ENCODE results near the gene BRME1. TPM values are rescaled to one million over a fixed set of nuclear protein-coding genes. Genes with fewer than 3 reads are reported as not detected.

BRME1 gene
- total RNA-seq, 2 donors from 2014 or later = 13.2 to 15.7 TPM

GRCh38 chr19:13880059-13881043, 25.6 kb downstream of the BRME1 start:
- DNase-seq = peak; percentile 99
- no peaks in the 10 kb centered on the region for H3K36me3 Mint-ChIP-seq (ENCODE audit: insufficient read depth in 2 of 2)

GRCh38 chr19:13877303-13877702, 28.6 kb downstream of the BRME1 start:
- Mint-ChIP-seq H3K4me3 (no peak overlapping the region), H3K9me3 (no peaks in the 10 kb centered on the region), H3K4me1 (ENCODE audit: low read depth) (peaks cover 34% of the 10 kb centered on the region), H3K36me3 (ENCODE audit: insufficient read depth in 2 of 2) (no peaks in the 10 kb centered on the region), H3K27ac (no peak overlapping the region), H3K27me3 (ENCODE audit: low read depth) (no peaks in the 10 kb centered on the region)
- ATAC-seq (replicated peaks in 1 of 2) (no peak), DNase-seq (no peak)

More at GRCh38 chr19:13880059-13881043, 25.6 kb downstream of the BRME1 start:
- peak overlapping the region; percentile 85 for H3K27ac Mint-ChIP-seq
- peak; percentile 93 to 94 for ATAC-seq (replicated peaks in 1 of 2)
- no peaks in the 10 kb centered on the region for H3K27me3 Mint-ChIP-seq (ENCODE audit: low read depth)
- peak overlapping the region; percentile 75 to 76 for H3K4me3 Mint-ChIP-seq
- no peaks in the 10 kb centered on the region for H3K9me3 Mint-ChIP-seq
- peaks cover 34% of the 10 kb centered on the region for H3K4me1 Mint-ChIP-seq (ENCODE audit: low read depth)

- no peaks in the 10 kb centered on the region for H3K36me3 Mint-ChIP-seq (ENCODE audit: insufficient read depth in 2 of 2)
- H3K27ac Mint-ChIP-seq = no peak within 1 kb of the TSS
- ATAC-seq (replicated peaks in 1 of 2) (no peak), DNase-seq (no peak)
- H3K4me3 Mint-ChIP-seq = no peak within 1 kb of the TSS
- H3K9me3 Mint-ChIP-seq = no peaks in the 10 kb centered on the region
- peaks cover 32% of the 10 kb centered on the region for H3K4me1 Mint-ChIP-seq (ENCODE audit: low read depth)
- H3K27me3 Mint-ChIP-seq (ENCODE audit: low read depth) = no peaks in the 10 kb centered on the region
Measured at GRCh38 chr19:13876834-13877233, 29.1 kb downstream of the BRME1 start, which contains the start of gene NANOS3. Gene NANOS3 (plus strand): TSS chr19:13877134. CDS start chr19:13877249, 115 bp downstream.

- DNase-seq = no peak
Measured at GRCh38 chr19:13875824-13876223, 30.1 kb downstream of the BRME1 start.

GRCh38 chr19:13873834-13874515, 31.9 kb downstream of the BRME1 start:
- Mint-ChIP-seq H3K36me3 (ENCODE audit: insufficient read depth in 2 of 2) (no peaks in the 10 kb centered on the region), H3K27ac (no peak overlapping the region), H3K27me3 (ENCODE audit: low read depth) (no peaks in the 10 kb centered on the region), H3K9me3 (no peaks in the 10 kb centered on the region), H3K4me1 (ENCODE audit: low read depth) (peaks cover 10% of the 10 kb centered on the region), H3K4me3 (peak overlapping the region in 1 of 2 donors; percentile 32)
- DNase-seq = no peak
- no peak for ATAC-seq (replicated peaks in 1 of 2)

More at GRCh38 chr19:13875824-13876223, 30.1 kb downstream of the BRME1 start:
- Mint-ChIP-seq H3K27me3 (ENCODE audit: low read depth) (no peaks in the 10 kb centered on the region), H3K36me3 (ENCODE audit: insufficient read depth in 2 of 2) (no peaks in the 10 kb centered on the region), H3K9me3 (no peaks in the 10 kb centered on the region), H3K4me3 (no peak overlapping the region), H3K4me1 (ENCODE audit: low read depth) (peaks cover 22% of the 10 kb centered on the region), H3K27ac (no peak overlapping the region)
- no peak for ATAC-seq (replicated peaks in 1 of 2)

- peaks cover 18% of the 10 kb centered on the region for H3K4me1 Mint-ChIP-seq (ENCODE audit: low read depth)
- DNase-seq = peak; percentile 45 to 65
- no peaks in the 10 kb centered on the region for H3K27me3 Mint-ChIP-seq (ENCODE audit: low read depth)
- H3K27ac Mint-ChIP-seq = no peak overlapping the region
- ATAC-seq (replicated peaks in 1 of 2) = peak; percentile 82 to 89
- H3K36me3 Mint-ChIP-seq (ENCODE audit: insufficient read depth in 2 of 2) = no peaks in the 10 kb centered on the region
- no peaks in the 10 kb centered on the region for H3K9me3 Mint-ChIP-seq
- peak overlapping the region; percentile 73 to 80 for H3K4me3 Mint-ChIP-seq
Measured at GRCh38 chr19:13872695-13873389, 33.1 kb downstream of the BRME1 start.

GRCh38 chr19:13872339-13872694, 33.6 kb downstream of the BRME1 start:
- H3K9me3 Mint-ChIP-seq = no peaks in the 10 kb centered on the region
- no peak overlapping the region for H3K27ac Mint-ChIP-seq
- peaks cover 0 to 2% of the 10 kb centered on the region in 2 donors for H3K36me3 Mint-ChIP-seq (ENCODE audit: insufficient read depth in 2 of 2)
- no peaks in the 10 kb centered on the region for H3K27me3 Mint-ChIP-seq (ENCODE audit: low read depth)
- ATAC-seq (replicated peaks in 1 of 2) = no peak
- DNase-seq = no peak
- peak overlapping the region; percentile 73 to 80 for H3K4me3 Mint-ChIP-seq
- H3K4me1 Mint-ChIP-seq (ENCODE audit: low read depth) = peaks cover 18% of the 10 kb centered on the region

GRCh38 chr19:13870873-13871272, 35.0 kb downstream of the BRME1 start:
- H3K27ac Mint-ChIP-seq = no peak overlapping the region
- H3K4me1 Mint-ChIP-seq (ENCODE audit: low read depth) = peaks cover 27% of the 10 kb centered on the region
- peaks cover 11% of the 10 kb centered on the region for H3K27me3 Mint-ChIP-seq (ENCODE audit: low read depth)
- no peaks in the 10 kb centered on the region for H3K9me3 Mint-ChIP-seq
- ATAC-seq (replicated peaks in 1 of 2) (no peak), DNase-seq (no peak)
- H3K4me3 Mint-ChIP-seq = no peak overlapping the region
- H3K36me3 Mint-ChIP-seq (ENCODE audit: insufficient read depth in 2 of 2) = peaks cover 3 to 5% of the 10 kb centered on the region in 2 donors

- ATAC-seq (replicated peaks in 1 of 2) = no peak
- Mint-ChIP-seq H3K4me3 (no peak overlapping the region), H3K27me3 (ENCODE audit: low read depth) (peaks cover 17% of the 10 kb centered on the region), H3K4me1 (ENCODE audit: low read depth) (peaks cover 31% of the 10 kb centered on the region), H3K9me3 (no peaks in the 10 kb centered on the region), H3K36me3 (ENCODE audit: insufficient read depth in 2 of 2) (peaks cover 6 to 7% of the 10 kb centered on the region in 2 donors), H3K27ac (no peak overlapping the region)
- no peak for DNase-seq
Measured at GRCh38 chr19:13869281-13869680, 36.6 kb downstream of the BRME1 start.

- H3K9me3 Mint-ChIP-seq = no peaks in the 10 kb centered on the region
- DNase-seq = no peak
- peaks cover 37% of the 10 kb centered on the region for H3K4me1 Mint-ChIP-seq (ENCODE audit: low read depth)
- ATAC-seq (replicated peaks in 1 of 2) = no peak
- no peak overlapping the region for H3K27ac Mint-ChIP-seq
- H3K4me3 Mint-ChIP-seq = no peak overlapping the region
- H3K27me3 Mint-ChIP-seq (ENCODE audit: low read depth) = peaks cover 23% of the 10 kb centered on the region
- peaks cover 6 to 8% of the 10 kb centered on the region in 2 donors for H3K36me3 Mint-ChIP-seq (ENCODE audit: insufficient read depth in 2 of 2)
Measured at GRCh38 chr19:13868663-13869062, 37.3 kb downstream of the BRME1 start.

GRCh38 chr19:13866463-13867046, 39.4 kb downstream of the BRME1 start:
- no peak overlapping the region for H3K27ac Mint-ChIP-seq
- H3K9me3 Mint-ChIP-seq = no peaks in the 10 kb centered on the region
- no peak for DNase-seq
- peaks cover 26% of the 10 kb centered on the region for H3K27me3 Mint-ChIP-seq (ENCODE audit: low read depth)
- H3K4me3 Mint-ChIP-seq = peak overlapping the region; percentile 80 to 81
- peaks cover 48% of the 10 kb centered on the region for H3K4me1 Mint-ChIP-seq (ENCODE audit: low read depth)
- H3K36me3 Mint-ChIP-seq (ENCODE audit: insufficient read depth in 2 of 2) = peaks cover 6 to 8% of the 10 kb centered on the region in 2 donors
- ATAC-seq (replicated peaks in 1 of 2) = no peak

GRCh38 chr19:13865571-13866462, 40.1 kb downstream of the BRME1 start:
- peaks cover 55% of the 10 kb centered on the region for H3K4me1 Mint-ChIP-seq (ENCODE audit: low read depth)
- H3K27me3 Mint-ChIP-seq (ENCODE audit: low read depth) = peaks cover 26% of the 10 kb centered on the region
- H3K4me3 Mint-ChIP-seq = peak overlapping the region; percentile 80 to 81
- H3K9me3 Mint-ChIP-seq = no peaks in the 10 kb centered on the region
- ATAC-seq (replicated peaks in 1 of 2) (no peak), DNase-seq (peak in 1 of 2 donors; percentile 37)
- H3K27ac Mint-ChIP-seq = no peak overlapping the region
- H3K36me3 Mint-ChIP-seq (ENCODE audit: insufficient read depth in 2 of 2) = peaks cover 6 to 8% of the 10 kb centered on the region in 2 donors
